ENCODE data around the gene FBLN1.
A peak's percentile ranks its signal among the peaks of the same experiment; 100 is the strongest.

Gene FBLN1

GRCh38 chr22:45551310-45552016 lies 48.8 kb downstream of the FBLN1 start:
- no peak for ATAC-seq
- TF ChIP-seq ZNF565 (CRISPR knock-in tag; conservative IDR thresholded peaks at IDR 0.05; ENCODE audit: low read depth) (no peak), PPARA (CRISPR knock-in tag; IDR thresholded peaks at IDR 0.05; ENCODE audit: borderline replicate concordance) (no peak)

GRCh38 chr22:45552017-45552411 lies 49.3 kb downstream of the FBLN1 start:
- TF ChIP-seq PPARA (CRISPR knock-in tag; IDR thresholded peaks at IDR 0.05; ENCODE audit: borderline replicate concordance) (no peak), RARB (CRISPR knock-in tag; IDR thresholded peaks at IDR 0.05) (no peak), TSHZ2 (CRISPR knock-in tag; IDR thresholded peaks at IDR 0.05) (no peak), ZNF70 (CRISPR knock-in tag; IDR thresholded peaks at IDR 0.05) (no peak), CSDC2 (CRISPR knock-in tag; IDR thresholded peaks at IDR 0.05) (no peak), CREB5 (CRISPR knock-in tag; IDR thresholded peaks at IDR 0.05; ENCODE audit: low read depth) (no peak), ARNTL (CRISPR knock-in tag; IDR thresholded peaks at IDR 0.05; ENCODE audit: borderline replicate concordance, low read depth) (no peak), ZFP3 (CRISPR knock-in tag; IDR thresholded peaks at IDR 0.05) (no peak), GLIS3 (CRISPR knock-in tag; IDR thresholded peaks at IDR 0.05) (no peak)
- no peak for ATAC-seq

GRCh38 chr22:45552580-45553350 lies 50.1 kb downstream of the FBLN1 start:
- ATAC-seq, result peak; percentile 10; the same call in 1 of the 3 replicates
- TF ChIP-seq CSDC2 (CRISPR knock-in tag; IDR thresholded peaks at IDR 0.05), result no peak
- no peak for TF ChIP-seq ZFP3 (CRISPR knock-in tag; IDR thresholded peaks at IDR 0.05)

- TF ChIP-seq POU6F1 (CRISPR knock-in tag; IDR thresholded peaks at IDR 0.05; ENCODE audit: borderline replicate concordance, low read depth) (no peak), ZC3H10 (CRISPR knock-in tag; IDR thresholded peaks at IDR 0.05) (no peak), ESRRG (CRISPR knock-in tag; IDR thresholded peaks at IDR 0.05) (no peak), ZNF565 (CRISPR knock-in tag; conservative IDR thresholded peaks at IDR 0.05; ENCODE audit: low read depth) (no peak), GLIS3 (CRISPR knock-in tag; IDR thresholded peaks at IDR 0.05) (no peak), ISL1 (CRISPR knock-in tag; IDR thresholded peaks at IDR 0.05) (no peak), CSDC2 (CRISPR knock-in tag; IDR thresholded peaks at IDR 0.05) (no peak), OSR1 (CRISPR knock-in tag; IDR thresholded peaks at IDR 0.05) (no peak)
- ATAC-seq, result peak; percentile 91
Observed at GRCh38 chr22:45553351-45554039, 50.8 kb downstream of the FBLN1 start.

- ATAC-seq, result peak; percentile 38
- TF ChIP-seq CSRNP3 (CRISPR knock-in tag; IDR thresholded peaks at IDR 0.05) (no peak), CSDC2 (CRISPR knock-in tag; IDR thresholded peaks at IDR 0.05) (no peak), BACH2 (CRISPR knock-in tag; IDR thresholded peaks at IDR 0.05; ENCODE audit: borderline replicate concordance) (no peak), ARNTL (CRISPR knock-in tag; IDR thresholded peaks at IDR 0.05; ENCODE audit: borderline replicate concordance, low read depth) (no peak), PPARA (CRISPR knock-in tag; IDR thresholded peaks at IDR 0.05; ENCODE audit: borderline replicate concordance) (no peak), POU6F1 (CRISPR knock-in tag; IDR thresholded peaks at IDR 0.05; ENCODE audit: borderline replicate concordance, low read depth) (no peak), PATZ1 (CRISPR knock-in tag; IDR thresholded peaks at IDR 0.05; ENCODE audit: borderline replicate concordance) (no peak), RARB (CRISPR knock-in tag; IDR thresholded peaks at IDR 0.05) (no peak), ZNF565 (CRISPR knock-in tag; conservative IDR thresholded peaks at IDR 0.05; ENCODE audit: low read depth) (no peak), TOX (CRISPR knock-in tag; IDR thresholded peaks at IDR 0.05; ENCODE audit: borderline replicate concordance) (no peak), ZNF70 (CRISPR knock-in tag; IDR thresholded peaks at IDR 0.05) (no peak)
Observed at GRCh38 chr22:45554040-45554406, 51.3 kb downstream of the FBLN1 start.
